ENCODE data around the gene PORCN. TPM values are rescaled to one million over a fixed set of nuclear protein-coding genes. Genes with fewer than 3 reads are reported as not detected.
A peak's percentile ranks its signal among the peaks of the same experiment; 100 is the strongest.

PORCN gene
- total RNA-seq, 2 donors from 2014 or later, result 3.6 to 5.3 TPM

GRCh38 chrX:48530736-48531135 is 21.9 kb downstream of the PORCN start:
- no peaks in the 10 kb centered on the region for H3K27me3 ChIP-seq
- no peak overlapping the region for H3K4me3 ChIP-seq
- H3K4me1 ChIP-seq, result no peaks in the 10 kb centered on the region
- no peak for DNase-seq
- H3K27ac ChIP-seq, result peak overlapping the region; percentile 63
- no peak for TF ChIP-seq CTCF (IDR thresholded peaks at IDR 0.05)
- no peaks in the 10 kb centered on the region for H3K36me3 ChIP-seq
- H3K9me3 ChIP-seq, result no peaks in the 10 kb centered on the region
- H3K9ac ChIP-seq (ENCODE audit: low read depth in 2 of 2, low read length in 2 of 2), result no peak overlapping the region
- intact Hi-C loops (cut with DNase I), result no loop called here

- DNase-seq, result no peak
- Histone ChIP-seq H3K9ac (ENCODE audit: low read depth in 2 of 2, low read length in 2 of 2) (no peak overlapping the region), H3K27me3 (no peaks in the 10 kb centered on the region), H3K4me3 (no peak overlapping the region), H3K36me3 (no peaks in the 10 kb centered on the region), H3K9me3 (no peaks in the 10 kb centered on the region), H3K4me1 (no peaks in the 10 kb centered on the region), H3K27ac (peak overlapping the region; percentile 63)
- no peak for TF ChIP-seq CTCF (IDR thresholded peaks at IDR 0.05)
- intact Hi-C loops (cut with DNase I), result no loop called here
Observed at GRCh38 chrX:48531358-48531959, 22.7 kb downstream of the PORCN start.

GRCh38 chrX:48532161-48532560 is 23.4 kb downstream of the PORCN start:
- Histone ChIP-seq H3K36me3 (no peaks in the 10 kb centered on the region), H3K27me3 (no peaks in the 10 kb centered on the region), H3K4me1 (no peaks in the 10 kb centered on the region), H3K4me3 (no peak overlapping the region), H3K9me3 (no peaks in the 10 kb centered on the region), H3K27ac (peak overlapping the region; percentile 63), H3K9ac (ENCODE audit: low read depth in 2 of 2, low read length in 2 of 2) (no peak overlapping the region)
- DNase-seq, result no peak
- intact Hi-C loops (cut with DNase I), result no loop called here
- no peak for TF ChIP-seq CTCF (IDR thresholded peaks at IDR 0.05)

- Histone ChIP-seq H3K27ac (no peak overlapping the region), H3K36me3 (no peaks in the 10 kb centered on the region), H3K27me3 (no peaks in the 10 kb centered on the region), H3K4me3 (no peak overlapping the region), H3K4me1 (no peaks in the 10 kb centered on the region), H3K9ac (ENCODE audit: low read depth in 2 of 2, low read length in 2 of 2) (no peak overlapping the region), H3K9me3 (no peaks in the 10 kb centered on the region)
- intact Hi-C loops (cut with DNase I), result no loop called here
- no peak for DNase-seq
- no peak for TF ChIP-seq CTCF (IDR thresholded peaks at IDR 0.05)
Observed at GRCh38 chrX:48533165-48533564, 24.4 kb downstream of the PORCN start.

GRCh38 chrX:48538641-48539344 is 30.0 kb downstream of the PORCN start:
- H3K9ac ChIP-seq (ENCODE audit: low read depth in 2 of 2, low read length in 2 of 2), result no peak overlapping the region
- no peak for TF ChIP-seq CTCF (IDR thresholded peaks at IDR 0.05)
- peak overlapping the region; percentile 57 for H3K27ac ChIP-seq
- no peaks in the 10 kb centered on the region for H3K36me3 ChIP-seq
- DNase-seq, result no peak
- H3K27me3 ChIP-seq, result no peaks in the 10 kb centered on the region
- intact Hi-C loops (cut with DNase I), result no loop called here
- H3K4me3 ChIP-seq, result no peak overlapping the region
- H3K4me1 ChIP-seq, result no peaks in the 10 kb centered on the region
- H3K9me3 ChIP-seq, result no peaks in the 10 kb centered on the region
